Stomach (tissue), 9 donors: Measurements from ENCODE around the gene FBXL19. TPM values are rescaled to one million over a fixed set of nuclear protein-coding genes. Genes with fewer than 3 reads are reported as not detected.

Experiments used
- DNase-seq, 2 donors: peaks; one replicate each; pipeline versions ENCODE4 v3.0.0 to v3.0.0-alpha.2; 2013 to 2019
- H3K27ac ChIP-seq, 5 donors: fragments of 200-600 bp in 4 of 5; sonication (generic) in 4 of 5; one replicate each; pipeline ENCODE4 v1.5.1; 2013 to 2019; ENCODE audit warnings: mild to moderate bottlenecking in 1 of 5, moderate library complexity in 1 of 5
- H3K27me3 ChIP-seq, 3 donors: fragments of 200-600 bp; sonication (generic); one replicate each; pipeline ENCODE4 v1.5.1; 2017 to 2019; ENCODE audit warnings: mixed run types in 1 of 3
- H3K36me3 ChIP-seq, 4 donors: fragments of 200-600 bp; sonication (generic); 1 replicate in 3 of 4; 2 replicates in 1 of 4; pipeline ENCODE4 v1.5.1; 2016 to 2019
- H3K4me1 ChIP-seq, 4 donors: fragments of 200-600 bp; sonication (generic); one replicate each; pipeline ENCODE4 v1.5.1; 2016 to 2019
- H3K4me3 ChIP-seq, 4 donors: fragments of 200-600 bp; sonication (generic) in 3 of 4; one replicate each; pipeline ENCODE4 v1.5.1; 2016 to 2019; ENCODE audit warnings: mild to moderate bottlenecking in 1 of 4
- H3K9me3 ChIP-seq, 4 donors: fragments of 200-600 bp; sonication (generic); one replicate each; pipeline ENCODE4 v1.5.1; 2016 to 2019
- EP300 ChIP-seq: sonication (generic); formaldehyde crosslinking; IDR thresholded peaks from one replicate; pipeline ENCODE4 v1.6.1; 2017; ENCODE audit warnings: antibody characterized with exemption
- POLR2A ChIP-seq, 4 donors: fragments of 450-650 bp; IDR thresholded peaks; one replicate each; pipeline ENCODE4 v1.6.1; 2016; ENCODE audit warnings: antibody characterized with exemption in 4 of 4, control low read depth in 2 of 4, mild to moderate bottlenecking in 1 of 4, moderate library complexity in 1 of 4
- POLR2AphosphoS5 ChIP-seq, 3 donors: sonication (generic); formaldehyde crosslinking; IDR thresholded peaks; one replicate each; pipeline ENCODE4 v1.6.1; 2016; ENCODE audit warnings: antibody characterized with exemption in 3 of 3
- WGBS, 5 donors: extraction: QIAGEN DNeasy Blood & Tissue Kit in 3 of 5; methylation state at CpG; one replicate each; pipeline versions ENCODE4 v1.1.5 to v1.1.7; 2013 to 2018; 5-methylcytosine and 5-hydroxymethylcytosine counted together
- intact Hi-C: fragments of 100-400 bp; cut with DNase I; formaldehyde crosslinking; loops from one replicate; pipeline ENCODE4 v1.15.1; 2023; ENCODE audit warnings: low total_unique reads
- polyA plus RNA-seq, 3 donors: library from polyadenylated mRNA; stranded (reverse); fragments of 200-250 nt; gene quantifications; one replicate each; pipeline ENCODE4 v1.2.3, GENCODE V29; 2013
- total RNA-seq, 5 donors: library from RNA; depleted of rRNA; stranded (reverse); fragments of >200 nt; gene quantifications; one replicate each; pipeline versions ENCODE4 v1.1.0 to v1.2.3, GENCODE V29; 2014 to 2016
- TF ChIP-seq, protein P1 (sequence below), 7 experiments: fragments of 450-650 bp in 4 of 7; fragments of 200-600 bp in 3 of 7; sonication (generic) in 3 of 7; IDR thresholded peaks; one replicate each; pipeline ENCODE4 v1.5.1; 2016 to 2019; ENCODE audit warnings: antibody characterized with exemption in 7 of 7, control low read depth in 2 of 7, mild to moderate bottlenecking in 1 of 7
- donor health status: healthy with polysubstance abuse.
- donor health status: Bipolar disorder and iron deficiency.
- donor health status: healthy.

FBXL19 gene
- total and polyA plus RNA-seq, 8 donors: 5.8 to 252 (median 9.5) TPM

DNA sequence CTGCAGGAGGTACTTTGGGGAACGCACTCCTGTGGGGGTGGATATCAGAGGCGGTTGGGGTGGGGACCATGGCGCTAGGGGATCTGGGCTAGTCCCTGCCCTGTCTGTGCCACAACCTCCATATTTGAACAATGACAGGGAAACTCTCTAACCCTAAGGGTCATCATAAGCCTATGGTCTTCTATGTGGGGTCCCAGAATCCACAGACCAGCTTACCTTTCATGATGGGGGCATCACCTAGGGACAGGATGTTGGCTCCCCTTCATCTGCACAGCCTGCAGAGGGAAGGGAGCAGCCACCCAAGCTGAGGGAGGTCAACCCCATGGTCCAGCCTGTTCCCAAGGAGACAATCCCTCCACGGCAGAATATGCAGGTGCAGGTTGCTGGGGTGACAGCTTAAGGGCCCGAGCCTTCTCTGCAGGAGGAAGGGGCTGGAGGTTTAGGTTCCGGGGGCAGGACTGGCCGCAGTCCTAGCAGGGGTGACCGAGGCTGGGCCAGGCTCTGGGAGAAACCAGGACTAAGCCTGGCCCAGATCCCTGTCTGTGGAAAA, 27.2 kb downstream of the FBXL19 start:
- peak overlapping the region; percentile 69 to 88 (median 83) for H3K4me3 ChIP-seq
- no peaks in the 10 kb centered on the region for H3K27me3 ChIP-seq
- 68 to 76% (median 70%) methylated on average over 8 of the region's 8 CpGs for WGBS, 5 donors
- H3K4me1 ChIP-seq: peaks cover 28 to 64% (median 59%) of the 10 kb centered on the region in 4 donors
- TF ChIP-seq, protein P1, sequence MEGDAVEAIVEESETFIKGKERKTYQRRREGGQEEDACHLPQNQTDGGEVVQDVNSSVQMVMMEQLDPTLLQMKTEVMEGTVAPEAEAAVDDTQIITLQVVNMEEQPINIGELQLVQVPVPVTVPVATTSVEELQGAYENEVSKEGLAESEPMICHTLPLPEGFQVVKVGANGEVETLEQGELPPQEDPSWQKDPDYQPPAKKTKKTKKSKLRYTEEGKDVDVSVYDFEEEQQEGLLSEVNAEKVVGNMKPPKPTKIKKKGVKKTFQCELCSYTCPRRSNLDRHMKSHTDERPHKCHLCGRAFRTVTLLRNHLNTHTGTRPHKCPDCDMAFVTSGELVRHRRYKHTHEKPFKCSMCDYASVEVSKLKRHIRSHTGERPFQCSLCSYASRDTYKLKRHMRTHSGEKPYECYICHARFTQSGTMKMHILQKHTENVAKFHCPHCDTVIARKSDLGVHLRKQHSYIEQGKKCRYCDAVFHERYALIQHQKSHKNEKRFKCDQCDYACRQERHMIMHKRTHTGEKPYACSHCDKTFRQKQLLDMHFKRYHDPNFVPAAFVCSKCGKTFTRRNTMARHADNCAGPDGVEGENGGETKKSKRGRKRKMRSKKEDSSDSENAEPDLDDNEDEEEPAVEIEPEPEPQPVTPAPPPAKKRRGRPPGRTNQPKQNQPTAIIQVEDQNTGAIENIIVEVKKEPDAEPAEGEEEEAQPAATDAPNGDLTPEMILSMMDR (IDR thresholded peaks at IDR 0.05): no peak
- no peak for TF ChIP-seq EP300
- TF ChIP-seq POLR2A (IDR thresholded peaks at IDR 0.05): no peak
- no peak for TF ChIP-seq POLR2AphosphoS5 (IDR thresholded peaks at IDR 0.05)
- no peak for DNase-seq
- H3K36me3 ChIP-seq: peaks cover 0 to 19% (median 16%) of the 10 kb centered on the region in 4 donors
- peak overlapping the region; percentile 5 to 96 (median 92) for H3K27ac ChIP-seq
- no peaks in the 10 kb centered on the region for H3K9me3 ChIP-seq
- intact Hi-C loops: no loop called here

DNA sequence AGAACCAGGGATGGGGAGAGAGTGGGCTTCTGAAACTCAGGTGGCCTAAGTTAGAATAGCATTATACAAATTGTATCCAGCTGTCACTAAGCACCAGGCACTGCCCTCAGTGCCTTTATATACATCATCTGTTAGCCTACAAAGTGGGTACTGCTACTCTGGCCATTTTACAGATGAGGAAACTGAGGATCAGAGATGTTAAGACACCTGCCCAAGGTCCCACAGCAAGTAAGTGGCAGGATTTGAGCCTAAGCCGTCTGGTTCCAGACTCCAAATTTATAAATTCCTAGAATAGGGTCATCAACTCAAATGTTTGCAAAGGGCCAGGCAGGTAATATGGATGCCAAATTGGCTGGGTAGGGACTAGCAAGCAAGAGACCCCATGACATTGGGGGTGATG, 27.8 kb downstream of the FBXL19 start:
- no peak for TF ChIP-seq POLR2AphosphoS5 (IDR thresholded peaks at IDR 0.05)
- no peak for TF ChIP-seq EP300
- TF ChIP-seq, protein P1 (IDR thresholded peaks at IDR 0.05): no peak
- TF ChIP-seq POLR2A (IDR thresholded peaks at IDR 0.05): no peak
- WGBS, 5 donors: 66 to 78% (median 72%) methylated on average over 1 of the region's 1 CpG
- H3K27ac ChIP-seq: peak overlapping the region in 4 of 5 donors; percentile 92 to 96 (median 92)
- H3K4me1 ChIP-seq: peaks cover 28 to 65% (median 60%) of the 10 kb centered on the region in 4 donors
- intact Hi-C loops: no loop called here
- H3K27me3 ChIP-seq: no peaks in the 10 kb centered on the region
- no peak overlapping the region for H3K4me3 ChIP-seq
- H3K9me3 ChIP-seq: no peaks in the 10 kb centered on the region
- H3K36me3 ChIP-seq: peaks cover 0 to 15% (median 11%) of the 10 kb centered on the region in 4 donors
- no peak for DNase-seq

DNA sequence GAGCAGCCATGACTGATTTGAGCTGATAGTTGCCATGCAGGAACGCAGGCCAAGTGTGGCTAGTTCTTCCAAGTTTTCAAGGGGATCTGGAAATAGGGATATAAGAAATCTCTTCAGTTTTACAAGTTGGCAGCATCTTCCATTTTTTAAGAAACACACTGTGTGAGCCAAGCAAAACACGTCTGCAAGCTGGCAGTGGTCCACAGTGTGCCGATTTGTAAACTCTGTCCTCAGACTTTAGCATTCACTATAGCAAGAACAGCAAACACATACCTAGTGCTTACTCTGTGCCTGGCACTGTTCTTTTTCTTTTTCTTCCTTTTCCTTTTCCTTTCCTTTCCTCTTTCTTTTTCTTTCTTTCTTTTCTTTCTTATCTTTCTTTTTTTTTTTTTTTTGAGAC, 28.4 kb downstream of the FBXL19 start:
- TF ChIP-seq POLR2AphosphoS5 (IDR thresholded peaks at IDR 0.05) (peak in 1 of 3 donors; percentile 41), EP300 (no peak), POLR2A (IDR thresholded peaks at IDR 0.05) (no peak)
- TF ChIP-seq, protein P1 (IDR thresholded peaks at IDR 0.05): no peak
- intact Hi-C loops: no loop called here
- peak overlapping the region in 4 of 5 donors; percentile 92 to 96 (median 92) for H3K27ac ChIP-seq
- WGBS, 5 donors: 12 to 41% (median 19%) methylated on average over 3 of the region's 3 CpGs
- peaks cover 28 to 70% (median 65%) of the 10 kb centered on the region in 4 donors for H3K4me1 ChIP-seq
- no peaks in the 10 kb centered on the region for H3K9me3 ChIP-seq
- peak; percentile 58 to 81 for DNase-seq
- H3K27me3 ChIP-seq: no peaks in the 10 kb centered on the region
- no peak overlapping the region for H3K4me3 ChIP-seq
- H3K36me3 ChIP-seq: peaks cover 0 to 10% (median 6%) of the 10 kb centered on the region in 4 donors

DNA sequence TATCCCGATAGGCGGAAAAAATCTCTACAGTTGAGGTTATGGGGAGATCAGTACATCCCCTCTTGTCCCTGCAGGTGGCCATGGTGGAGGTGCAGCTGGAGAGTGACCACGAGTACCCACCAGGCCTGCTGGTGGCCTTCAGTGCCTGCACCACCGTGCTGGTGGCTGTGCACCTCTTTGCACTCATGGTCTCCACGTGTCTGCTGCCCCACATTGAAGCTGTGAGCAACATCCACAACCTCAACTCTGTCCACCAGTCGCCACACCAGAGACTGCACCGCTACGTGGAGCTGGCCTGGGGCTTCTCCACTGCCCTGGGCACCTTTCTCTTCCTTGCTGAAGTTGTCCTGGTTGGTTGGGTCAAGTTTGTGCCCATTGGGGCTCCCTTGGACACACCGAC, 29.7 kb downstream of the FBXL19 start:
- intact Hi-C loops: no loop called here
- no peak for DNase-seq
- WGBS, 5 donors: 77 to 85% (median 82%) methylated on average over 4 to 9 of the region's 9 CpGs
- no peak overlapping the region for H3K4me3 ChIP-seq
- H3K9me3 ChIP-seq: no peaks in the 10 kb centered on the region
- peak overlapping the region in 3 of 5 donors; percentile 27 to 64 (median 49) for H3K27ac ChIP-seq
- no peaks in the 10 kb centered on the region for H3K27me3 ChIP-seq
- peaks cover 28 to 68% (median 64%) of the 10 kb centered on the region in 4 donors for H3K4me1 ChIP-seq
- TF ChIP-seq POLR2A (IDR thresholded peaks at IDR 0.05) (no peak), POLR2AphosphoS5 (IDR thresholded peaks at IDR 0.05) (no peak), EP300 (no peak)
- TF ChIP-seq, protein P1 (IDR thresholded peaks at IDR 0.05): no peak
- no peaks in the 10 kb centered on the region for H3K36me3 ChIP-seq
